SK-N-SH (cell line): Measurements from ENCODE around the gene CCDC34. TPM values are rescaled to one million over a fixed set of nuclear protein-coding genes. Genes with fewer than 3 reads are reported as not detected.
A peak's percentile ranks its signal among the peaks of the same experiment; 100 is the strongest.

Source experiments
- CTCF ChIA-PET: fragments of 300-600, 350-600 bp; formaldehyde crosslinking; extraction: SDS; loops from one replicate; lab custom pipeline; 2021; lab: Yijun Ruan, JAX
- POLR2A ChIA-PET: fragments of 350-600 bp; sonication (Branson Sonifier 250); formaldehyde crosslinking; extraction: SDS; loops from one replicate; lab custom pipeline; 2020; ENCODE audit warnings: antibody characterized with exemption, inconsistent platforms; lab: Yijun Ruan, JAX
- DNase-seq: peaks from one replicate; pipeline ENCODE4 v3.0.0; 2012
- H2AFZ ChIP-seq: fragments of 200-600 bp; sonication (generic); 2 replicates; pipeline ENCODE4 v1.8.1; 2016; ENCODE audit warnings: antibody characterized with exemption, mild to moderate bottlenecking, low read depth
- H3F3A ChIP-seq: fragments of 200-600 bp; sonication (generic); replicated peaks from 2 replicates; pipeline ENCODE3; 2016; ENCODE audit warnings: antibody characterized with exemption, mild to moderate bottlenecking; ENCODE audit not compliant: insufficient read depth
- H3K27ac ChIP-seq, 2 experiments: fragments of 200-500 bp in 1 of 2; fragments of 200-600 bp in 1 of 2; sonication (Bioruptor generic) in 1 of 2; sonication (generic), shearing (Covaris generic) in 1 of 2; 2 replicates each; pipeline versions ENCODE4 v1.5.1 to v1.6.1; 2014 to 2016; ENCODE audit warnings: low read depth in 2 of 2, inconsistent platforms in 1 of 2, low read length in 1 of 2, mild to moderate bottlenecking in 1 of 2, mixed read lengths in 1 of 2
- H3K27me3 ChIP-seq: fragments of 200-600 bp; sonication (generic), shearing (Covaris generic); 2 replicates; pipeline ENCODE4 v1.6.1; 2016; ENCODE audit warnings: mixed run types; ENCODE audit not compliant: insufficient read depth
- H3K36me3 ChIP-seq, 2 experiments: fragments of 200-500 bp in 1 of 2; fragments of 200-600 bp in 1 of 2; sonication (Bioruptor generic) in 1 of 2; sonication (generic) in 1 of 2; replicated peaks in 1 of 2; 2 replicates each; pipeline versions ENCODE3 to v1.5.1; 2014 to 2016; ENCODE audit warnings: low read length in 1 of 2, mild to moderate bottlenecking in 1 of 2; ENCODE audit not compliant: insufficient read depth in 2 of 2, control insufficient read depth in 1 of 2
- H3K4me1 ChIP-seq, 2 experiments: fragments of 200-500 bp in 1 of 2; fragments of 200-600 bp in 1 of 2; sonication (Bioruptor generic) in 1 of 2; sonication (generic), shearing (Covaris generic) in 1 of 2; 2 replicates each; pipeline versions ENCODE4 v1.5.1 to v1.6.1; 2014 to 2016; ENCODE audit warnings: low read depth in 1 of 2, low read length in 1 of 2, mixed run types in 1 of 2; ENCODE audit not compliant: insufficient read depth in 2 of 2, control insufficient read depth in 1 of 2
- H3K4me2 ChIP-seq: fragments of 200-600 bp; sonication (generic), shearing (Covaris generic); 2 replicates; pipeline ENCODE4 v1.6.1; 2017; ENCODE audit warnings: mixed run types
- H3K4me3 ChIP-seq, 2 experiments: fragments of 200-500 bp in 1 of 2; fragments of 200-600 bp in 1 of 2; sonication (Bioruptor generic) in 1 of 2; sonication (generic), shearing (Covaris generic) in 1 of 2; 2 replicates each; pipeline versions ENCODE4 v1.5.1 to v1.8.1; 2014 to 2016; ENCODE audit warnings: low read depth in 2 of 2, inconsistent platforms in 1 of 2, low read length in 1 of 2, mild to moderate bottlenecking in 1 of 2, mixed read lengths in 1 of 2, moderate library complexity in 1 of 2
- H3K79me2 ChIP-seq: fragments of 200-600 bp; sonication (generic); 2 replicates; pipeline ENCODE4 v1.8.1; 2017; ENCODE audit warnings: mild to moderate bottlenecking; ENCODE audit not compliant: insufficient read depth
- H3K9ac ChIP-seq: fragments of 200-600 bp; sonication (generic); 2 replicates; pipeline ENCODE4 v1.6.1; 2017; ENCODE audit warnings: mixed run types
- H3K9me2 ChIP-seq: fragments of 200-600 bp; sonication (generic); 2 replicates; pipeline ENCODE4 v1.6.1; 2017; ENCODE audit warnings: mixed run types
- H3K9me3 ChIP-seq: fragments of 200-600 bp; sonication (generic); 2 replicates; pipeline ENCODE4 v1.6.1; 2017; ENCODE audit warnings: mixed run types, mild to moderate bottlenecking, moderate library complexity
- H4K20me1 ChIP-seq: fragments of 200-600 bp; sonication (generic); 2 replicates; pipeline ENCODE4 v1.6.1; 2017; ENCODE audit warnings: mild to moderate bottlenecking, mixed run types; ENCODE audit not compliant: insufficient read depth
- EP300 ChIP-seq, 2 experiments: IDR thresholded peaks; 2 replicates each; pipeline versions ENCODE4 v1.4.0 to v1.6.1; 2012; ENCODE audit warnings: borderline replicate concordance in 1 of 2, low read depth in 1 of 2, low read length in 1 of 2
- FOXM1 ChIP-seq: IDR thresholded peaks from 2 replicates; pipeline ENCODE4 v1.4.0; 2012; ENCODE audit warnings: low read depth, mild to moderate bottlenecking
- GABPA ChIP-seq: IDR thresholded peaks from 2 replicates; pipeline ENCODE4 v1.4.0; 2012; ENCODE audit warnings: low read depth, mild to moderate bottlenecking
- MEF2A ChIP-seq: IDR thresholded peaks from 2 replicates; pipeline ENCODE4 v1.4.0; 2012; ENCODE audit warnings: low read depth, borderline replicate concordance
- NFIC ChIP-seq: IDR thresholded peaks from 2 replicates; pipeline ENCODE4 v1.4.0; 2012; ENCODE audit warnings: borderline replicate concordance
- NRF1 ChIP-seq: IDR thresholded peaks from 2 replicates; pipeline ENCODE4 v1.6.1; 2012; ENCODE audit warnings: low read depth, mild to moderate bottlenecking, low read length
- POLR2AphosphoS5 ChIP-seq: IDR thresholded peaks from 2 replicates; pipeline ENCODE4 v1.6.1; 2012; ENCODE audit warnings: low read depth, low read length
- SMC3 ChIP-seq: IDR thresholded peaks from 2 replicates; pipeline ENCODE4 v1.6.1; 2012; ENCODE audit warnings: low read depth, low read length, improper control_type of control experiment
- TCF12 ChIP-seq: IDR thresholded peaks from 2 replicates; pipeline ENCODE4 v1.4.0; 2012
- YY1 ChIP-seq: IDR thresholded peaks from 2 replicates; pipeline ENCODE4 v1.4.0; 2012; ENCODE audit warnings: low read depth, mild to moderate bottlenecking
- WGBS: methylation state at CpG from one replicate; pipeline ENCODE4 v1.1.6; 2017; ENCODE audit warnings: low lambda C conversion rate; 5-methylcytosine and 5-hydroxymethylcytosine counted together
- polyA plus RNA-seq, 3 experiments: library from polyadenylated mRNA; depleted of rRNA; stranded (reverse); fragments of >200 nt; gene quantifications; 2 replicates each; pipeline ENCODE4 v1.2.3, GENCODE V29; 2012
- TF ChIP-seq, protein P1 (sequence below): IDR thresholded peaks from 2 replicates; pipeline ENCODE4 v1.4.0; 2012; ENCODE audit warnings: low read depth, borderline replicate concordance
- TF ChIP-seq, protein P2 (sequence below): IDR thresholded peaks from 2 replicates; pipeline ENCODE4 v1.4.0; 2012; ENCODE audit warnings: low read depth
- TF ChIP-seq, protein P3 (sequence below): fragments of 150-350 bp; IDR thresholded peaks from 2 replicates; pipeline ENCODE4 v1.6.1; 2017; ENCODE audit warnings: antibody characterized with exemption, low read length, low read depth, borderline replicate concordance
- TF ChIP-seq, protein P4 (sequence below): IDR thresholded peaks from 2 replicates; pipeline ENCODE4 v1.6.1; 2012; ENCODE audit warnings: mild to moderate bottlenecking, low read depth, low read length, moderate library complexity
- TF ChIP-seq, protein P5 (sequence below): IDR thresholded peaks from 2 replicates; pipeline ENCODE4; 2012

Gene CCDC34
- polyA plus RNA-seq, 1 of the 3 experiments (the other 2 are of a cell fraction): 6.7 TPM

DNA sequence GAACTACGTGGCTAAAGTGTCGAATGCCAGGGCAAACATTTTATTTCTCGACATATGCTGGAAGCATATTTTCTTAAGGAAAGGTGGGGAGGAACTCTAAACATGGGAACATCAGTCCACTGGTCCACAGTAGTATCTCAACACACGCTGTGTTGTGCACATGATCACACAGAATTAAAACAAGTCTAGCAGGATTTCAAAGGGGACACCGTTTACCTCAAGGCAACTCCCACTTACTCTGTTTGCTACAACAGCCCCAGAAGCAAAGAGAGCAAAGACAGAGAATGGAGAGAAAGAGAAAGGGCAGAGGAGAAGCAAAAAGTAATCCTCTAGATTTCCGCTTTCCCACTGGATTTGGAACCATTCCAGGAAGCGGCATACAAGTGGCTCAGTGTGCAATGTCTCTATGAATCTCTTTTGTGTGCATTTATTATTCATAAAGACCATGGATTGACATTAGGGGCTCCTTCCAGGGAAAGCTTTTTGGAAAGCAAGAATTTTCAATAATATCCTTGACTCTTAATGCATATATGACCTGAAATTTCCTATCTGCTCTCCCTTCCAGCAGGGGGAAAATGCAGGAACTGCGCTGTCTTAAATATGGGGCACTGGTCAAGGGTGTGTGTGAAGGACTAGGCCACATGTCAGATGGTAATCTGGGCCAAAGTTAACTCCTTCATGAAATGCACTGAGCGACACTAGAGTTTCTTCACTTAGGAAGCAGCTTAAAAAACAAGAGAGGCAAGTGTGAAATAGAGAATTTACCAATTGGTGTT is 34.8 kb upstream of the CCDC34 start:
- Histone ChIP-seq H3K79me2 (no peaks in the 10 kb centered on the region), H3K9me2 (no peaks in the 10 kb centered on the region), H3K4me2 (no peak overlapping the region)
- 88% methylated on average over 9 of the region's 9 CpGs for whole genome bisulfite sequencing
- POLR2A ChIA-PET: no interaction called here
- TF ChIP-seq, protein P1, sequence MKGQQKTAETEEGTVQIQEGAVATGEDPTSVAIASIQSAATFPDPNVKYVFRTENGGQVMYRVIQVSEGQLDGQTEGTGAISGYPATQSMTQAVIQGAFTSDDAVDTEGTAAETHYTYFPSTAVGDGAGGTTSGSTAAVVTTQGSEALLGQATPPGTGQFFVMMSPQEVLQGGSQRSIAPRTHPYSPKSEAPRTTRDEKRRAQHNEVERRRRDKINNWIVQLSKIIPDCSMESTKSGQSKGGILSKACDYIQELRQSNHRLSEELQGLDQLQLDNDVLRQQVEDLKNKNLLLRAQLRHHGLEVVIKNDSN: no peak
- TF ChIP-seq EP300 (IDR thresholded peaks at IDR 0.05; ENCODE audit: borderline replicate concordance in 1 of 2, low read depth in 1 of 2, low read length in 1 of 2): no peak
- no peak for TF ChIP-seq POLR2AphosphoS5
- TF ChIP-seq SMC3: no peak
- TF ChIP-seq YY1: no peak
- TF ChIP-seq, protein P2, sequence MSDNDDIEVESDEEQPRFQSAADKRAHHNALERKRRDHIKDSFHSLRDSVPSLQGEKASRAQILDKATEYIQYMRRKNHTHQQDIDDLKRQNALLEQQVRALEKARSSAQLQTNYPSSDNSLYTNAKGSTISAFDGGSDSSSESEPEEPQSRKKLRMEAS: no peak
- no peak for TF ChIP-seq TCF12
- TF ChIP-seq GABPA: no peak
- TF ChIP-seq, protein P3, sequence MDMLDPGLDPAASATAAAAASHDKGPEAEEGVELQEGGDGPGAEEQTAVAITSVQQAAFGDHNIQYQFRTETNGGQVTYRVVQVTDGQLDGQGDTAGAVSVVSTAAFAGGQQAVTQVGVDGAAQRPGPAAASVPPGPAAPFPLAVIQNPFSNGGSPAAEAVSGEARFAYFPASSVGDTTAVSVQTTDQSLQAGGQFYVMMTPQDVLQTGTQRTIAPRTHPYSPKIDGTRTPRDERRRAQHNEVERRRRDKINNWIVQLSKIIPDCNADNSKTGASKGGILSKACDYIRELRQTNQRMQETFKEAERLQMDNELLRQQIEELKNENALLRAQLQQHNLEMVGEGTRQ: no peak
- TF ChIP-seq NFIC: no peak
- no peak for TF ChIP-seq NRF1
- TF ChIP-seq, protein P4, sequence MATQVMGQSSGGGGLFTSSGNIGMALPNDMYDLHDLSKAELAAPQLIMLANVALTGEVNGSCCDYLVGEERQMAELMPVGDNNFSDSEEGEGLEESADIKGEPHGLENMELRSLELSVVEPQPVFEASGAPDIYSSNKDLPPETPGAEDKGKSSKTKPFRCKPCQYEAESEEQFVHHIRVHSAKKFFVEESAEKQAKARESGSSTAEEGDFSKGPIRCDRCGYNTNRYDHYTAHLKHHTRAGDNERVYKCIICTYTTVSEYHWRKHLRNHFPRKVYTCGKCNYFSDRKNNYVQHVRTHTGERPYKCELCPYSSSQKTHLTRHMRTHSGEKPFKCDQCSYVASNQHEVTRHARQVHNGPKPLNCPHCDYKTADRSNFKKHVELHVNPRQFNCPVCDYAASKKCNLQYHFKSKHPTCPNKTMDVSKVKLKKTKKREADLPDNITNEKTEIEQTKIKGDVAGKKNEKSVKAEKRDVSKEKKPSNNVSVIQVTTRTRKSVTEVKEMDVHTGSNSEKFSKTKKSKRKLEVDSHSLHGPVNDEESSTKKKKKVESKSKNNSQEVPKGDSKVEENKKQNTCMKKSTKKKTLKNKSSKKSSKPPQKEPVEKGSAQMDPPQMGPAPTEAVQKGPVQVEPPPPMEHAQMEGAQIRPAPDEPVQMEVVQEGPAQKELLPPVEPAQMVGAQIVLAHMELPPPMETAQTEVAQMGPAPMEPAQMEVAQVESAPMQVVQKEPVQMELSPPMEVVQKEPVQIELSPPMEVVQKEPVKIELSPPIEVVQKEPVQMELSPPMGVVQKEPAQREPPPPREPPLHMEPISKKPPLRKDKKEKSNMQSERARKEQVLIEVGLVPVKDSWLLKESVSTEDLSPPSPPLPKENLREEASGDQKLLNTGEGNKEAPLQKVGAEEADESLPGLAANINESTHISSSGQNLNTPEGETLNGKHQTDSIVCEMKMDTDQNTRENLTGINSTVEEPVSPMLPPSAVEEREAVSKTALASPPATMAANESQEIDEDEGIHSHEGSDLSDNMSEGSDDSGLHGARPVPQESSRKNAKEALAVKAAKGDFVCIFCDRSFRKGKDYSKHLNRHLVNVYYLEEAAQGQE: no peak
- TF ChIP-seq FOXM1: no peak
- TF ChIP-seq, protein P5, sequence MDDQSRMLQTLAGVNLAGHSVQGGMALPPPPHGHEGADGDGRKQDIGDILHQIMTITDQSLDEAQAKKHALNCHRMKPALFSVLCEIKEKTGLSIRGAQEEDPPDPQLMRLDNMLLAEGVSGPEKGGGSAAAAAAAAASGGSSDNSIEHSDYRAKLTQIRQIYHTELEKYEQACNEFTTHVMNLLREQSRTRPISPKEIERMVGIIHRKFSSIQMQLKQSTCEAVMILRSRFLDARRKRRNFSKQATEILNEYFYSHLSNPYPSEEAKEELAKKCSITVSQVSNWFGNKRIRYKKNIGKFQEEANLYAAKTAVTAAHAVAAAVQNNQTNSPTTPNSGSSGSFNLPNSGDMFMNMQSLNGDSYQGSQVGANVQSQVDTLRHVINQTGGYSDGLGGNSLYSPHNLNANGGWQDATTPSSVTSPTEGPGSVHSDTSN: no peak
- TF ChIP-seq MEF2A: no peak
- TF ChIP-seq, all 33 proteins: peak for 0
- Histone ChIP-seq H3K9ac (no peak overlapping the region), H2AFZ (no peak overlapping the region), H4K20me1 (no peaks in the 10 kb centered on the region; the same call in 1 of the 2 replicates), H3K27me3 (no peaks in the 10 kb centered on the region), H3F3A (peaks cover 4% of the 10 kb centered on the region), H3K4me1 (peaks cover 0 to 28% of the 10 kb centered on the region in 2 experiments; a peak in 2 of 4 replicates), H3K4me3 (no peak overlapping the region), H3K27ac (no peak overlapping the region), H3K9me3 (no peaks in the 10 kb centered on the region), H3K36me3 (no peaks in the 10 kb centered on the region)
- CTCF ChIA-PET: no interaction called here
- DNase-seq: peak; percentile 2
